Ascending aorta (tissue), 2 donors: ENCODE measurements around the gene SLC25A29. TPM values are rescaled to one million over a fixed set of nuclear protein-coding genes. Genes with fewer than 3 reads are reported as not detected.
A peak's percentile ranks its signal among the peaks of the same experiment; 100 is the strongest.

Source experiments
- DNase-seq, 2 donors: peaks; one replicate each; pipeline ENCODE4 v3.0.0-alpha.2; 2019; ENCODE audit warnings: low spot score in 2 of 2
- H3K27ac ChIP-seq, 2 donors: fragments of 200-600 bp; sonication (generic); one replicate each; pipeline ENCODE4 v1.5.1; 2016 to 2017; ENCODE audit warnings: mild to moderate bottlenecking in 1 of 2
- H3K27me3 ChIP-seq: fragments of 200-600 bp; sonication (generic); one replicate; pipeline ENCODE4 v1.5.1; 2017
- H3K36me3 ChIP-seq, 2 donors: fragments of 200-600 bp; sonication (generic); one replicate each; pipeline ENCODE4 v1.5.1; 2016
- H3K4me1 ChIP-seq, 2 donors: fragments of 200-600 bp; sonication (generic); one replicate each; pipeline ENCODE4 v1.5.1; 2016 to 2017; ENCODE audit warnings: mild to moderate bottlenecking in 1 of 2
- H3K4me3 ChIP-seq, 2 donors: fragments of 200-600 bp; sonication (generic); one replicate each; pipeline ENCODE4 v1.5.1; 2016 to 2017; ENCODE audit warnings: mild to moderate bottlenecking in 1 of 2
- H3K9me3 ChIP-seq, 2 donors: fragments of 200-600 bp; sonication (generic); one replicate each; pipeline ENCODE4 v1.5.1; 2016
- intact Hi-C: fragments of 100-400 bp; cut with DNase I; formaldehyde crosslinking; loops from one replicate; pipeline ENCODE4 v1.15.1; 2023
- total RNA-seq: library from RNA; depleted of rRNA; stranded (reverse); fragments of >200 nt; gene quantifications from one replicate; pipeline ENCODE4 v1.1.0, GENCODE V29; 2016
- TF ChIP-seq, protein P1 (sequence below), 3 experiments: fragments of 200-600 bp in 2 of 3; fragments of 450-650 bp in 1 of 3; sonication (generic) in 2 of 3; IDR thresholded peaks; one replicate each; pipeline ENCODE4 v1.5.1; 2016 to 2019; ENCODE audit warnings: antibody characterized with exemption in 3 of 3, mild to moderate bottlenecking in 1 of 3, moderate library complexity in 1 of 3

The SLC25A29 gene, protein sequence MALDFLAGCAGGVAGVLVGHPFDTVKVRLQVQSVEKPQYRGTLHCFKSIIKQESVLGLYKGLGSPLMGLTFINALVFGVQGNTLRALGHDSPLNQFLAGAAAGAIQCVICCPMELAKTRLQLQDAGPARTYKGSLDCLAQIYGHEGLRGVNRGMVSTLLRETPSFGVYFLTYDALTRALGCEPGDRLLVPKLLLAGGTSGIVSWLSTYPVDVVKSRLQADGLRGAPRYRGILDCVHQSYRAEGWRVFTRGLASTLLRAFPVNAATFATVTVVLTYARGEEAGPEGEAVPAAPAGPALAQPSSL
- 193 TPM for total RNA-seq

GRCh38 chr14:100306101-100306997 lies at the start of gene SLC25A29:
Gene SLC25A29, minus strand, starts transcription at chr14:100306444. Its CDS starts 212 bp downstream, at chr14:100306232.
- peaks cover 3 to 12% of the 10 kb centered on the region in 2 donors for H3K4me1 ChIP-seq
- H3K27ac ChIP-seq: peak within 1 kb of the TSS; percentile 74 to 83
- H3K27me3 ChIP-seq: no peaks in the 10 kb centered on the region
- DNase-seq: peak; percentile 54 to 95
- intact Hi-C loops: loop anchor here (1.0 to 10.0 kb wide), 3 partner anchors 66 to 542 kb away; partner anchors contain the start of gene WDR25
- H3K9me3 ChIP-seq: no peaks in the 10 kb centered on the region
- H3K4me3 ChIP-seq: peak within 1 kb of the TSS; percentile 90 to 95
- TF ChIP-seq, protein P1, sequence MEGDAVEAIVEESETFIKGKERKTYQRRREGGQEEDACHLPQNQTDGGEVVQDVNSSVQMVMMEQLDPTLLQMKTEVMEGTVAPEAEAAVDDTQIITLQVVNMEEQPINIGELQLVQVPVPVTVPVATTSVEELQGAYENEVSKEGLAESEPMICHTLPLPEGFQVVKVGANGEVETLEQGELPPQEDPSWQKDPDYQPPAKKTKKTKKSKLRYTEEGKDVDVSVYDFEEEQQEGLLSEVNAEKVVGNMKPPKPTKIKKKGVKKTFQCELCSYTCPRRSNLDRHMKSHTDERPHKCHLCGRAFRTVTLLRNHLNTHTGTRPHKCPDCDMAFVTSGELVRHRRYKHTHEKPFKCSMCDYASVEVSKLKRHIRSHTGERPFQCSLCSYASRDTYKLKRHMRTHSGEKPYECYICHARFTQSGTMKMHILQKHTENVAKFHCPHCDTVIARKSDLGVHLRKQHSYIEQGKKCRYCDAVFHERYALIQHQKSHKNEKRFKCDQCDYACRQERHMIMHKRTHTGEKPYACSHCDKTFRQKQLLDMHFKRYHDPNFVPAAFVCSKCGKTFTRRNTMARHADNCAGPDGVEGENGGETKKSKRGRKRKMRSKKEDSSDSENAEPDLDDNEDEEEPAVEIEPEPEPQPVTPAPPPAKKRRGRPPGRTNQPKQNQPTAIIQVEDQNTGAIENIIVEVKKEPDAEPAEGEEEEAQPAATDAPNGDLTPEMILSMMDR (IDR thresholded peaks at IDR 0.05): no peak
- H3K36me3 ChIP-seq: no peaks in the 10 kb centered on the region

DNA sequence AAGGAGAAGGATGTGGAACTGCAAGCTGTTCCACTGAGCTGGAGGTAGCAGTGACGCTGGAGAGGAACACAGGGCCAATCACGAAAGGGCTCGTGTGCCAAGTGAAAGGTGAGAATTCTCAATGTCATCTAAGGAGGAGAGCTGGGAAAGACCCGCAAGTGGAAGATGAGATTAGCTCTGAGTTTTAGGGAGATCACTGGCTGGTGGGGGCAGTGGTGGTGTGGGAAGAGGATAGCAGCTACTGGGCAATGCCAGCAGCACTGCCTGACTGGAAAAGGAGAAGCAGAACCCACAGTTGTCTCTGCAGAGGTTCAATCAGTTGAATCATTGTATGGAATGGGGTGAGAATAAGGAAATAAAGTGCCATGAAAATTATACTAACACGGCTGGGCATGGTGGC lies 44.7 kb upstream of the SLC25A29 start:
- TF ChIP-seq, protein P1 (IDR thresholded peaks at IDR 0.05): no peak
- Histone ChIP-seq H3K9me3 (no peaks in the 10 kb centered on the region), H3K4me1 (no peaks in the 10 kb centered on the region), H3K27ac (no peak overlapping the region), H3K4me3 (no peak overlapping the region), H3K36me3 (peaks cover 37 to 87% of the 10 kb centered on the region in 2 donors), H3K27me3 (no peaks in the 10 kb centered on the region)
- intact Hi-C loops: no loop called here
- no peak for DNase-seq

- Histone ChIP-seq H3K4me3 (no peak overlapping the region), H3K36me3 (peaks cover 34 to 88% of the 10 kb centered on the region in 2 donors), H3K4me1 (no peaks in the 10 kb centered on the region), H3K27me3 (no peaks in the 10 kb centered on the region), H3K9me3 (no peaks in the 10 kb centered on the region), H3K27ac (no peak overlapping the region)
- intact Hi-C loops: no loop called here
- no peak for DNase-seq
- TF ChIP-seq, protein P1 (IDR thresholded peaks at IDR 0.05): no peak
These were observed 44.2 kb upstream of the SLC25A29 start for GRCh38 chr14:100350276-100350926.

GRCh38 chr14:100348784-100349685 lies 42.8 kb upstream of the SLC25A29 start:
- no peak for DNase-seq
- Histone ChIP-seq H3K36me3 (peaks cover 24 to 74% of the 10 kb centered on the region in 2 donors), H3K27me3 (no peaks in the 10 kb centered on the region), H3K9me3 (no peaks in the 10 kb centered on the region), H3K4me3 (no peak overlapping the region), H3K27ac (no peak overlapping the region), H3K4me1 (no peaks in the 10 kb centered on the region)
- TF ChIP-seq, protein P1 (IDR thresholded peaks at IDR 0.05): no peak
- intact Hi-C loops: no loop called here
